GM18526 (cell line): Measurements from ENCODE around the gene FBXO38.

ENCODE experiments used
- POLR2A ChIP-seq: IDR thresholded peaks from 3 replicates; pipeline ENCODE4 v1.6.1; 2011; ENCODE audit not compliant: insufficient read length; ENCODE audit errors: extremely low read depth

FBXO38 gene

DNA sequence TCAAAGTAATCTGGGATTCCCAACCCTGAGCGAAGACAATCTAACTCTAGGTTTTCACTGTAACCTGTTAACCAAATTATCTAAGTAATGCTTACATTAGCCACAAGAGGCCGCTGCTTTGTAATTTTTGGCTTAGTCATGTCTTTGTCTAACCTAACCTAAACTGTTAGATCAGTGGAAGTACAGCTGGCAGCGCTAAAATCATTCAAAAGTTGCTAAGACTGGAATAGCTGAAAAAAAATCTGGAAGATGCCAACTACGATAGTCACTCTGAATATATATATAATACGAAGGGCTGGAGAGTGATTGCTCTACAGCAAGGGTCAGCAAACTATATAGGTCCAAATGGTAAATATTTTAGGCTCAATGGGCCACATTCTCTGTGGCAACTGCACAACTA is 60.2 kb downstream of the FBXO38 start:
- TF ChIP-seq POLR2A, result no peak

DNA sequence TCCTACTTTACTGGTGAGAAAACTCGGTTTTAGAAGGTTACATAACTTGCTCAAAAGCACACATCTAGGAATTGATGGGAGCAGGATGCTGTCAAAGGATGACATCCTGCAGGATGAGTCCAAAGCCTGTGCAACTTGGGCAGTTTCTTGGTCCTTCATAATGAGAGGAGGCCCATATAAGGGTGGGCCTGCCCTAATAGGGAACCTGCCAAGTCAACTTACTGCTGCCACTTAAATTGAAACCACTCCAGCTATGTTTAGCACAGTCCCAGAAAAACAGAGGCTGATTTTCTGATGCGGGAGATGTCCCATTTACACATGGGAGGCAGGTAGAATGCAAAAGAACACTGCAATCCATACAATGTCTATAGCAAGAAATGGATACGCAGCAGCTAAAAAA is 61.8 kb downstream of the FBXO38 start:
- no peak for TF ChIP-seq POLR2A

DNA sequence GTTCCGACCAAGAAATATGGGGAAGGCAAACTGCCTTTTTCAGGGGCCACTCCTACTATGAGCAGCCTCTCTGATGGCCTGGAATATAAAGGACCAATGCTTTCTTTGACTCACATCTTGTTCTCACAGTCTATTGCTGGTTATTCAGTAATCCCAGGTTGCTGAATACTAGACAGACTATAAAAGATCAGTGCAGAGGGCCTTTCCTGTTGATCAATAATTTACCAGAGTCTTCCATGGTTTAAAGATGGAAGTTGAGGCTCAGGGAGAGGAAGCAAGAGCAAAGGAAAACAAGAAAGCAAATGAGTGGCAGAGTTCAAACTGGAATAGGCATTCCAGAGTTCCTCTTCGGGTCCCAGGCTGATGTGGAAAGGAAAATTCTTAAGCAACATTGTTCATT is 62.9 kb downstream of the FBXO38 start:
- no peak for TF ChIP-seq POLR2A

DNA sequence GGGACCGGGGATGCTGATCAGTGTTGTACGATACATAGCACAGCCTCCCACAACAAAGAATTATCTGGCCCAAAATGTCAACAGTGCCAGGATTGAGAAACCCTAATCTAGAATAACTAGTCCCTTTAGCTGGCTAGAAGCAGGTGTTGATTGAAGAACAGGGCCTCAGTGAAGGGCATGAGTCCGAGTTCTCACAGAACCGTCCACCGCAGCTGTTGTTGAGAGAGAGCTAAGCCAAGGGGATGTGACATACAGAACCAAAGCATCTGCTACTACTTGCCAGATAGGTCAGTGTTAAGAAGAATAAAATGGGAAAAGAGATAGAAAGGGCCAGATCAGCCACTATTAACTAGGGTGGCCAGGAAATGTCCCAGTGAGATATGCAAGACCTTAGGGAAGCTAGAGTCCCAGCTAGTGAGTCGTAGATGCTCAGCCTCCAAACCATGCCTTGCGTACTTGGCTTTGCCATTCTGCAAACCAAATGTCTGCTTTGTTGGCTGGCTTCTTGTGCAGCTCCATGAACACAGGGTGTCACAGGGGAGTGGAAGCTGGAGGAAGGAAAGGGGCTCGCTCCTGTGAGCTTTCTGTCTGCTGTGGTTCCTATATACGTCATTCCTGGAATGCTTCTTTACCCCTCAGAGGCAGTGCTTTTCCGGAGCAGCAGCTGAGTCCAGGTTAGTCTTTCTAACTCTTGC is 68.9 kb downstream of the FBXO38 start:
- no peak for TF ChIP-seq POLR2A

DNA sequence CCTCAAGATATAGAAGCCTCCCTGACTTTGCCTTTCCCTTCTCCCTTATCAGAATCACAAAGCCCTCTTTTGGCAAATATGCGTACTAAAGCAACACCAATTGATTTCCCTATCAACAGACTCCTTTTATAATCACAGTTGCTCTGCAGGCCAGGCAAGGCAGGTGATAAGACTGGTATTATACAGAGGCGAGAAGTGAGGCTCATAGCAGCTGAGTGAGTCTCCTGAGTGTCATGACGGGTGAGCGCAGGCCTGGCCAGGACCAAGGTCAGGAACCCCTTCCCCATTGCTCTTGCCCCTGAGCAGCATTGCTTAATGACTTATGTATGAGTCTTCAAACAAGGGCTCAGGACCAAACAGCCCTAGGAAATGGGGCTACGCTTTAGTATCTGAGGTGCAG is 70.8 kb downstream of the FBXO38 start:
- no peak for TF ChIP-seq POLR2A

DNA sequence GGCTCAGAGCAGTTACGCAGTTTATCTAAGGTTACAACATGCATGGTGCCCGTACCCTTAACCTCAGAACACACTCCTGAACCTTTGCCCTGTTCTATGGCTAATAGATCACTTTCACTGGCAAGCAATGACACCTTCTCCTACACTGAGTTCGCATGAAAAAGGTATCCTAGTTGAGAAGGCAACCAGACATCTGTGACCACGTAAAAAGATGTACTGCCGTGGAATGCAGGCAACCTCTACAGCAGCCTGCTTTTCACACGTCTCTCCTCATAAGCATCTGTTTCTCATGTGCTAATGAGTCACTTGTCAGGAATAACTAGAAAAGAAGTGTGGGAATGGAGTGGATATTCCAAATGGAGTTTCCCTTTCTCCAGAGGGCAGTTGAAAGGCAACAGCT is 71.4 kb downstream of the FBXO38 start:
- TF ChIP-seq POLR2A, result no peak

DNA sequence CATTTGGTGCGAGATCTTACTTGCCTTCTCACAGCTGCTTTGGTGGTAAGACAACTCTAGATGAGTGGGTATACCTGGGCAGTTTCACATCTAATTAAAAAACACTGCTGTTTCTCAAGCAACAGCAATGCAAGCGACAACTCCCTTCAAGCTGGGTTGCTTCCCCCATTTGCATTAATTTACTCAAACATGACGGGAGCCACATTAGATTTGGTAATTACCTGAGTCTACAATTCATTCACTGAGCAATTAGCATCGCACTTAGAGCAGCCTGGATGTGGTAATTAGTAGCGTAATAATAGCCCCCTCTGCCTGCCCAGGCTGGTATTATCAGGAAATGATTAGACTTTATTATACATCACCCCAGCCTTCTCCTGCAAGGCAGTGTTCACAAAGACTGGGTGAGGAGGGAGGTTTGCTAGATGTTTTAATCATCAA is 73.4 kb downstream of the FBXO38 start:
- no peak for TF ChIP-seq POLR2A

DNA sequence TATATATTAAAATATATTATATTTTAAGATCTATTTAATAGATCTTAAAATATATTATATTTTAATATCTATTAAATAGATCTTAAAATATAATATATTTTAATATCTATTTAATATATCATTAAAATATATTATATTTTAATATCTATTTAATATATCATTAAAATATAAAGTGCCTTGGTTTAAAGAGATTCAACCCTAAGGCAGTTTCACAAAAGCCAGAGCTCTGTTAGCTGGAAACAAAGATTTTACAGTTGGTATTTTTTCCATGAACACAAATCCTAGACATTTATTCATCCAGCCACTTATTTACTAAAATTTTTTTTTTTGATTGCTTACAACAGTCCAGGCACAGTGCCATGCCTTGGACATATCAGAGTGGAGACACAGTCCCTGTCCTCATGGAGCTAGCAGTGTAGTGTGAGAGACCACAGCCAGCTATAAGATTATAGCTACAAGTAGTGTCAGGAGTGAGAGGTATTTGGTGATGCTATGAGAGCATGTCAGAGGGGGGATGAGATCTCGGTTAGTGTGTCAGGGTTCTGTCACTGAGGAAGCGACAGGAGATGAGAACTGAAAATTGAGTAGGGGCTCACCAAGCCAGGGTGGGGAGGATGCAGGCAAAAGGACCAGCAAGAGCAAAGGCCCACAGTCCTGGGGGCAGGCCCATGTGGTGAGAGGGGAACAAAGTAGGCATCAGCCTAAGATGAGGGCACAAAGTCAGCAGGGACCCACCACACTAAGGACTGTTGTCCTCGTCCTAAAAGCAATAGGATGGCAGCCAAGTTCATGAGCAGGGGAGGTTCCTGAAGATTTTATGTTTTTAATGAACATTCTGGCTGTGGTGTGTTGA is 74.5 kb downstream of the FBXO38 start:
- no peak for TF ChIP-seq POLR2A

DNA sequence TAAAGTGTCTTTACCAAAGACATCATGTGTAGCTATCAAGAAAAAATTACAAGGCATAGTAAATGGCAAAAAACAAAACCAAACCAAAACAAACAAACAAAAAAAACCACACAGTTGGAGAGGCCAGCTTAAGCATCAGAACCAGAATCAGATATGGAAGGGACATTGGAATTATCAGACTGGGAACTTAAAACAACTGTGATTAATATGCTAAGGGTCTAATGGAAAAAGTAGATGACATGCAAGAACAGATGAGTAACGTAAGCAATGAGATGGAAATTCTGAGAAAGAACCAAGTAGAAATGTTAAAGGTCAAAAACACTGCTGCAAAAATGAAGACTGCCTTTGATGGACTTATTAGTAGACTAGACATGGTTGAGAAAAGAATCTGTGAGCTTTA is 75.9 kb downstream of the FBXO38 start:
- no peak for TF ChIP-seq POLR2A

DNA sequence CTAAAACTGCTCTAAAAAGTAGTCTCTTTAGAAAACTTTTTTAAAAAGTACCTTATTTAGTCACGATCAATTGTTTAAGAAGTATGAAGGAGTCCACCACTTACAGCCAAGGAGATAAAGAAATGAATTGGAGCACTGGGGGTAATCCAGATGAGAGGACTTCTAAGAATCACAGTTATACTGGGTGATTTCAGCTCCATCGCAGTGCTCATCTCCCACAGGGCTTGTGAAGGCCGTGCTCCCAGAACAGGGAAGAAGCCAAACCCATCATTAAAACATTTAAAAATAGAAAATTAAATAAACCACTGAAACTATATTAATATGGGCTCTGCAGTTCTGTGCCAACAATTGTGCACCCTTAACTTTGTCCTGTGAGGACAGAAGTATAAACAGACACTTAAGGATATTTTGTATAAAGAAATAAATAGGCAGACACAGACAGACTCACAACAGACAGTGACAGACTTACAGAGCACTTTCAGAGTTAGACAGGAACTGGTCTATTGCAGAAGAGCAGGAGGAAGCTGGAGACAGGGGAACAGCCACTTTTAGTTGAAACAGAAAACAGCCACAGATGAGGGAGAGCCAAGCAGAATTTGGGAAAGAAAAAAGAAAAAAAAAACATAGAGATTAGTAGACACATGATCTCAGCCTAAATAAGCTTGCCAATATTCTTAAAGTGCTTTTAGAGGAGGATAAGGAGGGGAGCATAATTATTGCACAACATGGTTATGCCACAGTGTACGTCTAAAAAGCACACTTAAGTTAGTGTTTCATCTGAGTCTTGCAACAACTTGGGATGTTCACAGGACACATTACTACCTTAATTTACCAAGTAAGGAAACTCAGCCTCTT is 81.8 kb downstream of the FBXO38 start:
- no peak for TF ChIP-seq POLR2A

DNA sequence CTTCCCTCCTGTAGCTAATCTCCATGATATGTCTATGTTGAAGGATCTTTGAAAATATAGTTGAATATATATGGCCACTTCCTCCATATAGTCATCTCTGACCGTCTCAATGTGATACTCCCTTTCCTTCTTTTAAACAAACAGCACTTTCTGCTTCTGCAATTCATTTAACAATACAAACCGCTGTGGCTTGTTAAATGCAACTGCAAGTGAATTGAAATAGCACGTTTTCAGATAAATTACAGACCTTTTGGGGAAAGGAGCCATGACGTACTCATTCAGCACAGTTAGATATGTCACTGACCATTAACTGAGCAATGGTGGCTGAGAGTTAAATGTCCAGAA is 82.5 kb downstream of the FBXO38 start:
- TF ChIP-seq POLR2A, result no peak

DNA sequence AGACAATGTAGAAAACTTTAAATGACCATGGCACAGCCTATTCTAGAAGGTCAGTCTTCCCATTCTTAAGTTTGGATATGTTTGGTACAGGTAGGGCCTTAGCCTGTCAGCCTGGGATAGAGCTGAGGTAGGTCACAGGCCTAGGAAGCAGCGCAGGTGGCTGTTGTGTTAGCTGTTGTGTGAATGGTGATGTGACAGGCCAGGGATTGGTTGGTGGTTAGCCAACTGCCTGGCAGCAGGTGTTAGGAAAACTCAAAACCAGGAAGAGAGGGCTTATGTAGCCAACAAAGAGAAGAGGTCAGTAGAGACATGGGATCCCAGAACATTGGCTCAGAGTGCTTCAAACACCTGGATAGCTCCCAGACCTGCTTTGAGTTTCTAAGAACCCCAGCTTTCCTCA is 84.2 kb downstream of the FBXO38 start:
- no peak for TF ChIP-seq POLR2A

DNA sequence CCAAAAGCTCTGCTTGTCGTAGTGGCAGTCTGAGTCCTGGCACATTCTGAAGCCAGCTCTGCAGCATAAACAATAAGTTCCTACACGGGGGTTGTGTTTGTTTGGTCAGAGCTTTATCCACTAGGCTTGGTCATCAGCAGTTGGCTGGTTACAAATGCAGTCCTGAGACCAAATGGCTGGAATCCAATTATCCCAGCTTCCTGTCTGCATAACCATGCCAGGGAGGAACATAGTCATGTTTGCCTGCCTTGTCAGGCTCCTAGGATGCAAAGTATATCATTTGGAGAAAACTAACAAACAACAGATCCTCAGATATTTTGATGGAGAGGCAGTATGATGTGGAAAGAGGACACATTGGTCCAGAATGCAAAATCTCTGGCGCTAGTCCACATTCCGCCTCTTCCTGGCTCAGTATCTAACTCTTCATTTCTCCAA is 85.8 kb downstream of the FBXO38 start:
- no peak for TF ChIP-seq POLR2A

DNA sequence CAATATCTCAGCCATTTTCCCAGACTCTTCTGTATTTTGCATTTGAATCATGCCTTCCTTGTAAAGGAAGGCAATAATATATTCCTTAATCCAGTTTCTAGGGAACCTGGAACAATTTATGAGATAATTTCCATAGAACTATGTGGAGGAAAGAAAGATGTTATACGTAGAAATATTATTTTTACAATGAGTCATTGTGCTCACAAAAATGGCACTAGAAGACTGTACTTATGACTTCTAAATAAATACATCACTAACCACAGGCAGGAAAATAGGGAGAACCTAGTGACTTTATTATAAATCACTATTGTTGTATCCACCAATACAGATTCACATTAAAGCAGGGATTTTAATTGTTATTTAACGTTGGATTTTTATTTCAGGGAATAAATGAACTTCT is 87.6 kb downstream of the FBXO38 start:
- TF ChIP-seq POLR2A, result no peak

DNA sequence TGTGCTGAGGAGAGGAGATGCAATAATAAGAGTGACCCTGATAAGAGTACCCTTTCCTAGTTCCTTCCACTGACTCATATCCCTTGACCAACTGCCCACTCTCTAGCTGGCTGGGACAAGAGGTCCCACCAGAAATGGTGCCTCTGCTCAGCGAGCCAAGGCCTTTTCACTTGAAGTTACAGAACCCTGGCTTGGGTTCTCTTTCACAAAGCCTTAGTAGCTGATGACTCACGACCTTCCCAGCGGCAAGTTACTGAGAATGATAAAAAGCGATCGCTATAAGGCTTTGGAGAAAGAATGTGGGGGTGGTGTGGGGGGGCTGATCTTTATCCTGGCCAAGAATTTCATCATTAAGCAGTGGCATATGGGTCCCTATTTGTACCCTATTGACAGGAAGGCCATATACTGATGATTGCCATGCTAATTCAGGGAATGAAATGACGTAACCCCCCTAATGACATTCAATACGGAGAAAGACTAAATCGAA is 90.3 kb downstream of the FBXO38 start:
- TF ChIP-seq POLR2A, result no peak
